ENCODE data around the gene ZNF226.
"Not testable (repeated sequence)": the region's sequence is repeated elsewhere in the genome, so short reads cannot be mapped to it uniquely, and the experiment has no call there.

The ZNF226 gene

GRCh38 chr19:44204772-44205171 is 39.9 kb downstream of the ZNF226 start:
- Histone ChIP-seq H3K4me3 (ENCODE audit: low read depth in 1 of 2, low read length in 2 of 2) (no peak overlapping the region), H3K27me3 (ENCODE audit: control insufficient read depth in 1 of 2, insufficient read depth in 2 of 2, low read length in 2 of 2) (no peaks in the 10 kb centered on the region), H3K36me3 (ENCODE audit: control insufficient read depth in 1 of 2, insufficient read depth in 2 of 2, low read length in 2 of 2) (no peaks in the 10 kb centered on the region), H3K27ac (ENCODE audit: low read depth, low read length) (no peak overlapping the region), H3K4me1 (ENCODE audit: control insufficient read depth in 1 of 2, insufficient read depth in 2 of 2, low read length in 2 of 2) (peaks cover 0 to 7% of the 10 kb centered on the region in 2 donors), H3K9ac (ENCODE audit: low read depth in 1 of 2, low read length in 2 of 2) (no peak overlapping the region), H3K9me3 (ENCODE audit: control insufficient read depth in 1 of 2, low read length in 2 of 2) (peaks cover 3 to 7% of the 10 kb centered on the region in 2 donors)

DNA sequence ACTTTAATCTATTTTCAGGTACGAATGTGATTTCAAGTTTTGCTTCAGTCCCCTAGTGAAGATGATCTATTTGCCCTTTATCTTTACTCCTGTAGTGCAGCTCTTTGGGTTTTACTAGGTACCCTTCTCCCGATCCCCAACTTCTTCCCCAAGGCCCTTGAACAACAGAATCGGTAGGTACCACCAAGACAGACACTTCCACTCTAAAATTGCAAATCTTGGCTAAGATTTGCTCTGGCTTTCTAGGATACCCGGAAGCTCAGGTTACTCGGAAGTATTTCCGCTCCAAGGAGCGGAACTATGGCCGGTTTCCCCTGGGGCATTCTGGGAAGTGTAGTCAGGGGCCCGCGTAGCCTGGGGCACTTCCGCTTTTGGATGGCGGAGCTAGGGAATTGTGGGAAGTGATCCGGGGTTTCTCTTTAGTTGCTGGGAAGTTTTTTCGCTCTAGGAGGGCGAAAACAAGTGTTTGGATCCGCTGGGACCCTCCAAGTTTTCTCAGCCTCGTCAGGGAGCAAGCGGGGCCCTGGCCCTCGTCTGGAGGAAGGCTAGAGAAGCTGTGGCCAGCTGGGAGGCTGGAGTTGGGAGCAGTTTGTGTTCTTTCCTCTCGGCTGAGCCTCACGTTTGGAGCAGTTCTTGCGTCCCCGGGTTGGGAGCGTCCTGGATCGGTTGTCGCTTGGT is 42.4 kb downstream of the ZNF226 start:
- H3K27me3 ChIP-seq (ENCODE audit: control insufficient read depth in 1 of 2, insufficient read depth in 2 of 2, low read length in 2 of 2) = no peaks in the 10 kb centered on the region
- peak overlapping the region; percentile 79 to 83 for H3K9ac ChIP-seq (ENCODE audit: low read depth in 1 of 2, low read length in 2 of 2)
- H3K27ac ChIP-seq (ENCODE audit: low read depth, low read length) = peak overlapping the region; percentile 53
- H3K4me3 ChIP-seq (ENCODE audit: low read depth in 1 of 2, low read length in 2 of 2) = peak overlapping the region; percentile 88 to 92
- H3K36me3 ChIP-seq (ENCODE audit: control insufficient read depth in 1 of 2, insufficient read depth in 2 of 2, low read length in 2 of 2) = no peaks in the 10 kb centered on the region
- peaks cover 0 to 7% of the 10 kb centered on the region in 2 donors for H3K4me1 ChIP-seq (ENCODE audit: control insufficient read depth in 1 of 2, insufficient read depth in 2 of 2, low read length in 2 of 2)
- H3K9me3 ChIP-seq (ENCODE audit: control insufficient read depth in 1 of 2, low read length in 2 of 2) = peaks cover 3 to 7% of the 10 kb centered on the region in 2 donors

GRCh38 chr19:44212250-44212865 is 47.5 kb downstream of the ZNF226 start, which contains the start of gene ZNF227:
Gene ZNF227, plus strand, starts transcription at chr19:44212532. Its CDS starts 5,261 bp downstream, at chr19:44217793.
- Histone ChIP-seq H3K4me3 (ENCODE audit: low read depth in 1 of 2, low read length in 2 of 2) (peak within 1 kb of the TSS; percentile 79 to 94), H3K4me1 (ENCODE audit: control insufficient read depth in 1 of 2, insufficient read depth in 2 of 2, low read length in 2 of 2) (peaks cover 9 to 13% of the 10 kb centered on the region in 2 donors), H3K27me3 (ENCODE audit: control insufficient read depth in 1 of 2, insufficient read depth in 2 of 2, low read length in 2 of 2) (no peaks in the 10 kb centered on the region), H3K9ac (ENCODE audit: low read depth in 1 of 2, low read length in 2 of 2) (peak within 1 kb of the TSS; percentile 65 to 70), H3K27ac (ENCODE audit: low read depth, low read length) (peak within 1 kb of the TSS; percentile 30), H3K36me3 (ENCODE audit: control insufficient read depth in 1 of 2, insufficient read depth in 2 of 2, low read length in 2 of 2) (peaks cover 6 to 20% of the 10 kb centered on the region in 2 donors), H3K9me3 (ENCODE audit: control insufficient read depth in 1 of 2, low read length in 2 of 2) (peaks cover 0 to 2% of the 10 kb centered on the region in 2 donors)

DNA sequence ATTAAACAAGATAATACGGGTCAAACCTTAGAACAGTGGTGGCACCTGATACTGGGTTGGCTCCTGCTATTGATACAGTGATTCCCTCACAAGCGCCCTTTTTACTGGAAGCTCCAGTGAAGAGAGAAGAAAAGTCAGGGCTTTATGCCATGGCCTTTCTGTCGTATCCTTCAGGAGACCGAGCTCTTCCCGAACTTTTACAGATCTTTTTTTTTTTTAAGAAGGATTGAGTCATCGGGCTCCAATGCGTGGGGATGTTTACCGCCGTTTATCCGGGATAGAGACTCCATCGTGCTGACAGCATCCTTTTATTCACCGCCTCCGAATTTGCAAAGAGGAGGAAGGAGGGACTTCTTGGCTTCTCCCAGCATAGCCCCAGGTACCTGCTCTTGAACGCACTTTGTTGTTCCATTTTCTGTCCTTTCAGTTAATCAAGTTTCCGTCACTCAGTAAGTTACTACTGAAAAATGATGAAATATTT is 48.0 kb downstream of the ZNF226 start:
- H3K36me3 ChIP-seq (ENCODE audit: control insufficient read depth in 1 of 2, insufficient read depth in 2 of 2, low read length in 2 of 2) = peaks cover 10 to 25% of the 10 kb centered on the region in 2 donors
- no peaks in the 10 kb centered on the region for H3K27me3 ChIP-seq (ENCODE audit: control insufficient read depth in 1 of 2, insufficient read depth in 2 of 2, low read length in 2 of 2)
- H3K9me3 ChIP-seq (ENCODE audit: control insufficient read depth in 1 of 2, low read length in 2 of 2) = peaks cover 0 to 4% of the 10 kb centered on the region in 2 donors
- H3K4me1 ChIP-seq (ENCODE audit: control insufficient read depth in 1 of 2, insufficient read depth in 2 of 2, low read length in 2 of 2) = peaks cover 9% of the 10 kb centered on the region in 2 donors
- peak overlapping the region; percentile 79 to 94 for H3K4me3 ChIP-seq (ENCODE audit: low read depth in 1 of 2, low read length in 2 of 2)
- H3K9ac ChIP-seq (ENCODE audit: low read depth in 1 of 2, low read length in 2 of 2) = peak overlapping the region; percentile 65 to 70
- H3K27ac ChIP-seq (ENCODE audit: low read depth, low read length) = peak overlapping the region; percentile 30

GRCh38 chr19:44219926-44220325 is 55.0 kb downstream of the ZNF226 start:
- H3K27me3 ChIP-seq (ENCODE audit: control insufficient read depth in 1 of 2, insufficient read depth in 2 of 2, low read length in 2 of 2); H3K9ac ChIP-seq (ENCODE audit: low read depth in 1 of 2, low read length in 2 of 2); H3K4me3 ChIP-seq (ENCODE audit: low read depth in 1 of 2, low read length in 2 of 2); H3K27ac ChIP-seq (ENCODE audit: low read depth, low read length); H3K4me1 ChIP-seq (ENCODE audit: control insufficient read depth in 1 of 2, insufficient read depth in 2 of 2, low read length in 2 of 2); H3K9me3 ChIP-seq (ENCODE audit: control insufficient read depth in 1 of 2, low read length in 2 of 2): not testable (repeated sequence)
- H3K36me3 ChIP-seq (ENCODE audit: control insufficient read depth in 1 of 2, insufficient read depth in 2 of 2, low read length in 2 of 2) = peaks cover 10 to 36% of the 10 kb centered on the region in 2 donors

DNA sequence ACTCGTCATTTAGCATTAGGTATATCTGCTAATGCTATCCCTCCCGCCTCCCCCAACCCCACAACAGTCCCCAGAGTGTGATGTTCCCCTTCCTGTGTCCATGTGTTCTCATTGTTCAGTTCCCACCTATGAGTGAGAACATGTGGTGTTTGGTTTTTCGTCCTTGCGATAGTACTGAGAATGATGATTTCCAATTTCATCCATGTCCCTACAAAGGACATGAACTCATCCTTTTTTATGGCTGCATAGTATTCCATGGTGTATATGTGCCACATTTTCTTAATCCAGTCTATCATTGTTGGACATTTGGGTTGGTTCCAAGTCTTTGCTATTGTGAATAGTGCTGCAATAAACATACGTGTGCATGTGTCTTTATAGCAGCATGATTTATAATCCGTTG is 55.9 kb downstream of the ZNF226 start:
- H3K27me3 ChIP-seq (ENCODE audit: control insufficient read depth in 1 of 2, insufficient read depth in 2 of 2, low read length in 2 of 2); H3K4me1 ChIP-seq (ENCODE audit: control insufficient read depth in 1 of 2, insufficient read depth in 2 of 2, low read length in 2 of 2); H3K27ac ChIP-seq (ENCODE audit: low read depth, low read length); H3K4me3 ChIP-seq (ENCODE audit: low read depth in 1 of 2, low read length in 2 of 2); H3K9me3 ChIP-seq (ENCODE audit: control insufficient read depth in 1 of 2, low read length in 2 of 2); H3K9ac ChIP-seq (ENCODE audit: low read depth in 1 of 2, low read length in 2 of 2): not testable (repeated sequence)
- H3K36me3 ChIP-seq (ENCODE audit: control insufficient read depth in 1 of 2, insufficient read depth in 2 of 2, low read length in 2 of 2) = peaks cover 10 to 30% of the 10 kb centered on the region in 2 donors

DNA sequence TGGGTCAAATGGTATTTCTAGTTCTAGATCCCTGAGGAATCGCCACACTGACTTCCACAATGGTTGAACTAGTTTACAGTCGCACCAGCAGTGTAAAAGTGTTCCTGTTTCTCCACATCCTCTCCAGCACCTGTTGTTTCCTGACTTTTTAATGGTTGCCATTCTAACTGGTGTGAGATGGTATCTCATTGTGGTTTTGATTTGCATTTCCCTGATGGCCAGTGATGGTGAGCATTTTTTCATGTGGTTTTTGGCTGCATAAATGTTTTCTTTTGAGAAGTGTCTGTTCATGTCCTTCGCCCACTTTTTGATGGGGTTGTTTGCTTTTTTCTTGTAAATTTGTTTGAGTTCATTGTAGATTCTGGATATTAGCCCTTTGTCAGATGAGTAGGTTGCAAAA is 56.4 kb downstream of the ZNF226 start:
- H3K4me3 ChIP-seq (ENCODE audit: low read depth in 1 of 2, low read length in 2 of 2); H3K27ac ChIP-seq (ENCODE audit: low read depth, low read length); H3K9ac ChIP-seq (ENCODE audit: low read depth in 1 of 2, low read length in 2 of 2); H3K4me1 ChIP-seq (ENCODE audit: control insufficient read depth in 1 of 2, insufficient read depth in 2 of 2, low read length in 2 of 2); H3K27me3 ChIP-seq (ENCODE audit: control insufficient read depth in 1 of 2, insufficient read depth in 2 of 2, low read length in 2 of 2): not testable (repeated sequence)
- Histone ChIP-seq H3K36me3 (ENCODE audit: control insufficient read depth in 1 of 2, insufficient read depth in 2 of 2, low read length in 2 of 2) (peaks cover 10 to 30% of the 10 kb centered on the region in 2 donors), H3K9me3 (ENCODE audit: control insufficient read depth in 1 of 2, low read length in 2 of 2) (peaks cover 0 to 11% of the 10 kb centered on the region in 2 donors)

Measured in duodenal mucosa (tissue), 2 donors.